ENCODE results near the gene KIAA0408. TPM values are rescaled to one million over a fixed set of nuclear protein-coding genes. Genes with fewer than 3 reads are reported as not detected.

The KIAA0408 gene
- total RNA-seq, 4 donors from 2014 or later = 19.1 to 41.5 (median 29.7) TPM

GRCh38 chr6:127457456-127458064, 1.6 kb downstream of the KIAA0408 start:
- DNase-seq (ENCODE audit: extremely low spot score) = no peak
- no peak for TF ChIP-seq EP300 (IDR thresholded peaks at IDR 0.05)
- no peak for TF ChIP-seq POLR2A (IDR thresholded peaks at IDR 0.05; ENCODE audit: low read depth)
- no peak for TF ChIP-seq CTCF (IDR thresholded peaks at IDR 0.05)
- TF ChIP-seq POLR2AphosphoS5 (IDR thresholded peaks at IDR 0.05) = peak; percentile 28 to 42
- Histone ChIP-seq H3K4me1 (peaks cover 0 to 67% (median 51%) of the 10 kb centered on the region in 4 donors), H3K9me3 (no peaks in the 10 kb centered on the region), H3K27ac (replicated peaks in 1 of 4) (peak overlapping the region; percentile 83 to 90 (median 88)), H3K36me3 (no peaks in the 10 kb centered on the region), H3K27me3 (no peaks in the 10 kb centered on the region), H3K4me3 (peak overlapping the region; percentile 52 to 67 (median 58))
- intact Hi-C loops (cut with DNase I) = no loop called here
- WGBS = 23% methylated on average over 3 of the region's 3 CpGs

GRCh38 chr6:127456465-127456864, 2.7 kb downstream of the KIAA0408 start:
- intact Hi-C loops (cut with DNase I) = no loop called here
- H3K27me3 ChIP-seq = no peaks in the 10 kb centered on the region
- TF ChIP-seq EP300 (IDR thresholded peaks at IDR 0.05) (no peak), POLR2A (IDR thresholded peaks at IDR 0.05; ENCODE audit: low read depth) (no peak), CTCF (IDR thresholded peaks at IDR 0.05) (no peak), POLR2AphosphoS5 (IDR thresholded peaks at IDR 0.05) (no peak)
- 56% methylated on average over 3 of the region's 3 CpGs for WGBS
- peak overlapping the region; percentile 83 to 90 (median 88) for H3K27ac ChIP-seq (replicated peaks in 1 of 4)
- H3K9me3 ChIP-seq = no peaks in the 10 kb centered on the region
- H3K4me3 ChIP-seq = peak overlapping the region; percentile 52 to 67 (median 58)
- DNase-seq (ENCODE audit: extremely low spot score) = no peak
- no peaks in the 10 kb centered on the region for H3K36me3 ChIP-seq
- peaks cover 0 to 69% (median 56%) of the 10 kb centered on the region in 4 donors for H3K4me1 ChIP-seq

GRCh38 chr6:127453845-127454619, 5.2 kb downstream of the KIAA0408 start:
- H3K4me1 ChIP-seq = peaks cover 0 to 81% (median 62%) of the 10 kb centered on the region in 4 donors
- WGBS = 45% methylated on average over 2 of the region's 2 CpGs
- peak overlapping the region in 3 of 4 donors; percentile 8 to 58 (median 57) for H3K4me3 ChIP-seq
- peak overlapping the region; percentile 83 to 90 (median 88) for H3K27ac ChIP-seq (replicated peaks in 1 of 4)
- TF ChIP-seq POLR2AphosphoS5 (IDR thresholded peaks at IDR 0.05) (no peak), POLR2A (IDR thresholded peaks at IDR 0.05; ENCODE audit: low read depth) (no peak)
- intact Hi-C loops (cut with DNase I) = no loop called here
- no peaks in the 10 kb centered on the region for H3K9me3 ChIP-seq
- no peaks in the 10 kb centered on the region for H3K27me3 ChIP-seq
- DNase-seq (ENCODE audit: extremely low spot score) = no peak
- H3K36me3 ChIP-seq = peaks cover 0 to 4% (median 0%) of the 10 kb centered on the region in 4 donors

- H3K9me3 ChIP-seq = no peaks in the 10 kb centered on the region
- H3K36me3 ChIP-seq = peaks cover 0 to 5% (median 0%) of the 10 kb centered on the region in 4 donors
- intact Hi-C loops (cut with DNase I) = no loop called here
- H3K27me3 ChIP-seq = no peaks in the 10 kb centered on the region
- TF ChIP-seq EP300 (IDR thresholded peaks at IDR 0.05) = no peak
- no peak for TF ChIP-seq POLR2AphosphoS5 (IDR thresholded peaks at IDR 0.05)
- no peak for TF ChIP-seq CTCF (IDR thresholded peaks at IDR 0.05)
- no peak for TF ChIP-seq POLR2A (IDR thresholded peaks at IDR 0.05; ENCODE audit: low read depth)
- H3K4me1 ChIP-seq = peaks cover 0 to 90% (median 65%) of the 10 kb centered on the region in 4 donors
- peak overlapping the region in 2 of 4 donors; percentile 57 to 58 for H3K4me3 ChIP-seq
- DNase-seq (ENCODE audit: extremely low spot score) = no peak
- H3K27ac ChIP-seq (replicated peaks in 1 of 4) = peak overlapping the region; percentile 83 to 90 (median 88)
These were observed 6.4 kb downstream of the KIAA0408 start for GRCh38 chr6:127452803-127453202.

- Histone ChIP-seq H3K9me3 (no peaks in the 10 kb centered on the region), H3K27ac (replicated peaks in 1 of 4) (peak overlapping the region; percentile 17 to 90 (median 86)), H3K4me3 (no peak overlapping the region), H3K27me3 (no peaks in the 10 kb centered on the region), H3K36me3 (peaks cover 0 to 20% (median 2%) of the 10 kb centered on the region in 4 donors), H3K4me1 (peaks cover 0 to 77% (median 58%) of the 10 kb centered on the region in 4 donors)
- DNase-seq (ENCODE audit: extremely low spot score) = no peak
- TF ChIP-seq CTCF (IDR thresholded peaks at IDR 0.05) (no peak), POLR2AphosphoS5 (IDR thresholded peaks at IDR 0.05) (no peak), EP300 (IDR thresholded peaks at IDR 0.05) (no peak), POLR2A (IDR thresholded peaks at IDR 0.05; ENCODE audit: low read depth) (no peak)
- intact Hi-C loops (cut with DNase I) = no loop called here
- WGBS = 90% methylated on average over 3 of the region's 3 CpGs
These were observed 7.8 kb downstream of the KIAA0408 start for GRCh38 chr6:127451388-127451787.

All from esophagus muscularis mucosa (tissue), 4 donors.